HepG2 (cell line): ENCODE results near the gene RIN3. TPM values are rescaled to one million over a fixed set of nuclear protein-coding genes. Genes with fewer than 3 reads are reported as not detected.

ENCODE experiments used
- ERF ChIP-seq: IDR thresholded peaks from 2 replicates; pipeline ENCODE4 v1.6.1; 2018; ENCODE audit warnings: missing biosample characterization, missing genetic modification reagents
- HOXA7 ChIP-seq: sonication (generic); formaldehyde crosslinking; IDR thresholded peaks from 2 replicates; pipeline ENCODE4 v1.8.1; 2022; ENCODE audit warnings: mild to moderate bottlenecking, missing genetic modification reagents, moderate library complexity
- JUNB ChIP-seq: sonication (generic); formaldehyde crosslinking; IDR thresholded peaks from 2 replicates; pipeline ENCODE4 v1.8.0; 2022; ENCODE audit warnings: missing genetic modification reagents, mild to moderate bottlenecking, borderline replicate concordance
- NONO ChIP-seq, 2 experiments: fragments of 450-650 bp in 1 of 2; sonication (generic) in 1 of 2; formaldehyde crosslinking in 1 of 2; IDR thresholded peaks in 1 of 2; conservative IDR thresholded peaks in 1 of 2; 2 replicates each; pipeline versions ENCODE4 v1.6.1 to v1.8.0; 2017 to 2022; ENCODE audit warnings: mild to moderate bottlenecking in 1 of 2, missing genetic modification reagents in 1 of 2, moderate library complexity in 1 of 2
- STAG1 ChIP-seq: sonication (generic); formaldehyde crosslinking; IDR thresholded peaks from 2 replicates; pipeline ENCODE4 v1.4.0; 2020; ENCODE audit warnings: missing genetic modification reagents
- ZNF121 ChIP-seq: sonication (generic); formaldehyde crosslinking; IDR thresholded peaks from 2 replicates; pipeline ENCODE4 v1.5.0; 2020; ENCODE audit warnings: mild to moderate bottlenecking, missing genetic modification reagents
- ZNF205 ChIP-seq: IDR thresholded peaks from 2 replicates; pipeline ENCODE4 v1.6.1; 2018; ENCODE audit warnings: missing biosample characterization, missing genetic modification reagents
- ZNF350 ChIP-seq: sonication (generic); formaldehyde crosslinking; IDR thresholded peaks from 2 replicates; pipeline ENCODE4 v1.4.0; 2020; ENCODE audit warnings: mild to moderate bottlenecking, low read depth, missing genetic modification reagents, borderline replicate concordance
- ZNF557 ChIP-seq: sonication (generic); formaldehyde crosslinking; IDR thresholded peaks from 2 replicates; pipeline ENCODE4 v1.4.0; 2020; ENCODE audit warnings: missing genetic modification reagents
- ZNF577 ChIP-seq: sonication (generic); formaldehyde crosslinking; IDR thresholded peaks from 2 replicates; pipeline ENCODE4 v1.4.0; 2020; ENCODE audit warnings: mild to moderate bottlenecking, low read depth, missing genetic modification reagents, borderline replicate concordance
- ZNF598 ChIP-seq: sonication (generic); formaldehyde crosslinking; IDR thresholded peaks from 2 replicates; pipeline ENCODE4 v1.5.1; 2020; ENCODE audit warnings: mild to moderate bottlenecking, missing genetic modification reagents, borderline replicate concordance
- ZNF777 ChIP-seq: sonication (generic); formaldehyde crosslinking; IDR thresholded peaks from 2 replicates; pipeline ENCODE4 v1.4.0; 2020; ENCODE audit warnings: missing genetic modification reagents
- ZNF841 ChIP-seq: sonication (generic); formaldehyde crosslinking; IDR thresholded peaks from 2 replicates; pipeline ENCODE4 v1.8.1; 2023; ENCODE audit warnings: missing genetic modification reagents, borderline replicate concordance
- polyA plus RNA-seq, 8 experiments: library from polyadenylated mRNA; depleted of rRNA in 3 of 8; stranded (reverse) in 7 of 8; unstranded in 1 of 8; fragments of >200 nt; fragmentation: Illumina TruSeq in 4 of 8; extraction: Trizol in 4 of 8; gene quantifications; 2 replicates each; pipeline versions ENCODE4 v1.2.1 to v1.2.3, GENCODE V29; 2011 to 2016; ENCODE audit warnings: low read depth in 4 of 8, missing spikeins in 1 of 8, mixed read lengths in 1 of 8; ENCODE audit not compliant: insufficient read depth in 1 of 8
- total RNA-seq, 5 experiments: library from RNA; depleted of rRNA; stranded (reverse); fragments of >200 nt; fragmentation: Illumina TruSeq; extraction: Trizol; gene quantifications; 2 replicates each; pipeline ENCODE4 v1.2.3, GENCODE V29; 2016; ENCODE audit warnings: low read depth in 1 of 5
- TF ChIP-seq, protein P1 (sequence below): sonication (generic); formaldehyde crosslinking; conservative IDR thresholded peaks from 2 replicates; pipeline ENCODE4 v1.4.0; 2020; ENCODE audit warnings: missing genetic modification reagents
- TF ChIP-seq, protein P2 (sequence below): sonication (generic); formaldehyde crosslinking; conservative IDR thresholded peaks from 2 replicates; pipeline ENCODE4 v1.5.0; 2020; ENCODE audit warnings: missing genetic modification reagents
- TF ChIP-seq, protein P3 (sequence below): conservative IDR thresholded peaks from 2 replicates; pipeline ENCODE4 v1.6.1; 2018; ENCODE audit warnings: missing genetic modification reagents
- TF ChIP-seq, protein P4 (sequence below): sonication (generic); formaldehyde crosslinking; IDR thresholded peaks from 2 replicates; pipeline ENCODE4 v1.5.0; 2020; ENCODE audit warnings: mild to moderate bottlenecking, missing genetic modification reagents
- TF ChIP-seq, protein P5 (sequence below): IDR thresholded peaks from 2 replicates; pipeline ENCODE4 v1.6.1; 2016; ENCODE audit warnings: mild to moderate bottlenecking, missing biosample characterization, missing genetic modification reagents

The RIN3 gene
- total and polyA plus RNA-seq, 2 of the 13 experiments (the other 11 are each of a cell fraction or from before 2014, with no cell fraction given): 2.3 to 3.6 TPM

DNA sequence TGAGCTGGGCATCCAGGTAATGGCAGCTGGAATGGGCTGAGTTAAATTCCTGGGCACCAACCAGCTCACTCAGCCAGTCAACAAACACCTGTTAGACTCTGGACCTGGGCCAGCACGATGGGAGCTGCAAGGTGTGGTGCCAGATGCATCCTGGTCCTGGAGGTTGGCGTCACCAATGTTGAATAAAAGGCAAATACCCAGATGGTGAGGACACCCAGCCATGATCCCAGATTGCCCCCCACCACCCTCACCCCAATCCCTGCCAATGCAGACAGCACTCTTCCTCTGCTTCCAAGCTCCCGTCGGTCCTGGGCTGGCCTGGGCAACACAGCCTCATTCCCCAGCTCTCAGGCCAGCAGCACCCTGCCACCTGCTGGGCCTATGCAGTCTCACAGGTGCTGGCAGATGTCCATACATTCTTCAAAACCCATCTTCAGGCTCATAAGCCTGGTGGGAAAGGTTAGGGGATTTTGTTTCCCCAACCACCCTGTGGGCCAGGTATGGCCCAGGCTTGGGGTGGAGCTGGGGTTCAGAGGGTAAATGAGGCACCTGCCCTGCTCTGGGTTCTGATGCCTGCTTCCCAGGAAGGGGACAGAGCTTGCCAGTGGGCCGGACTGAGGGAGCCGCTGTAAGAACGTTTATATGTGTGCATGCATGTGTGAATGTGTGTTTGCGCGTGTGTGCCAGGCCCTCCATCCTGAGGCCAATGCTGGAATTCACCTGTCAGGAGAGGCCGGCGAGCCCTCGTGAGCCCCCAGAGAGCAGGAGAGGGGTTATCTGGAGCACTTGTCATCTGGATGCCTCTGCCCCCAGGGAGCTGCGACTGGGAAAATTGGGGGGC is 176.8 kb downstream of the RIN3 start (continued):
- TF ChIP-seq ZNF557 (CRISPR knock-in tag): no peak
- peak; percentile 33; the same call in 1 of the 2 replicates for TF ChIP-seq ZNF121 (CRISPR knock-in tag)
- TF ChIP-seq, protein P1, sequence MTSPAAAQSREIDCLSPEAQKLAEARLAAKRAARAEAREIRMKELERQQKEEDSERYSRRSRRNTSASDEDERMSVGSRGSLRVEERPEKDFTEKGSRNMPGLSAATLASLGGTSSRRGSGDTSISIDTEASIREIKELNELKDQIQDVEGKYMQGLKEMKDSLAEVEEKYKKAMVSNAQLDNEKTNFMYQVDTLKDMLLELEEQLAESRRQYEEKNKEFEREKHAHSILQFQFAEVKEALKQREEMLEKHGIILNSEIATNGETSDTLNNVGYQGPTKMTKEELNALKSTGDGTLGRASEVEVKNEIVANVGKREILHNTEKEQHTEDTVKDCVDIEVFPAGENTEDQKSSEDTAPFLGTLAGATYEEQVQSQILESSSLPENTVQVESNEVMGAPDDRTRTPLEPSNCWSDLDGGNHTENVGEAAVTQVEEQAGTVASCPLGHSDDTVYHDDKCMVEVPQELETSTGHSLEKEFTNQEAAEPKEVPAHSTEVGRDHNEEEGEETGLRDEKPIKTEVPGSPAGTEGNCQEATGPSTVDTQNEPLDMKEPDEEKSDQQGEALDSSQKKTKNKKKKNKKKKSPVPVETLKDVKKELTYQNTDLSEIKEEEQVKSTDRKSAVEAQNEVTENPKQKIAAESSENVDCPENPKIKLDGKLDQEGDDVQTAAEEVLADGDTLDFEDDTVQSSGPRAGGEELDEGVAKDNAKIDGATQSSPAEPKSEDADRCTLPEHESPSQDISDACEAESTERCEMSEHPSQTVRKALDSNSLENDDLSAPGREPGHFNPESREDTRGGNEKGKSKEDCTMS (CRISPR knock-in tag): no peak
- TF ChIP-seq ZNF777 (CRISPR knock-in tag): 0 out of 2 replicates have a peak, but pooled peaks have one; percentile 37
- TF ChIP-seq, protein P2, sequence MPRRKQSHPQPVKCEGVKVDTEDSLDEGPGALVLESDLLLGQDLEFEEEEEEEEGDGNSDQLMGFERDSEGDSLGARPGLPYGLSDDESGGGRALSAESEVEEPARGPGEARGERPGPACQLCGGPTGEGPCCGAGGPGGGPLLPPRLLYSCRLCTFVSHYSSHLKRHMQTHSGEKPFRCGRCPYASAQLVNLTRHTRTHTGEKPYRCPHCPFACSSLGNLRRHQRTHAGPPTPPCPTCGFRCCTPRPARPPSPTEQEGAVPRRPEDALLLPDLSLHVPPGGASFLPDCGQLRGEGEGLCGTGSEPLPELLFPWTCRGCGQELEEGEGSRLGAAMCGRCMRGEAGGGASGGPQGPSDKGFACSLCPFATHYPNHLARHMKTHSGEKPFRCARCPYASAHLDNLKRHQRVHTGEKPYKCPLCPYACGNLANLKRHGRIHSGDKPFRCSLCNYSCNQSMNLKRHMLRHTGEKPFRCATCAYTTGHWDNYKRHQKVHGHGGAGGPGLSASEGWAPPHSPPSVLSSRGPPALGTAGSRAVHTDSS (CRISPR knock-in tag): no peak
- TF ChIP-seq HOXA7 (CRISPR knock-in tag): no peak
- no peak for TF ChIP-seq ZNF350
- TF ChIP-seq ERF (CRISPR knock-in tag): no peak
- no peak for TF ChIP-seq ZNF205
- TF ChIP-seq NONO (IDR thresholded peaks at IDR 0.05): no peak
- 0 out of 2 replicates have a peak, but pooled peaks have one; percentile 22 for TF ChIP-seq NONO (CRISPR knock-in tag; conservative IDR thresholded peaks at IDR 0.05)
- TF ChIP-seq, protein P3, sequence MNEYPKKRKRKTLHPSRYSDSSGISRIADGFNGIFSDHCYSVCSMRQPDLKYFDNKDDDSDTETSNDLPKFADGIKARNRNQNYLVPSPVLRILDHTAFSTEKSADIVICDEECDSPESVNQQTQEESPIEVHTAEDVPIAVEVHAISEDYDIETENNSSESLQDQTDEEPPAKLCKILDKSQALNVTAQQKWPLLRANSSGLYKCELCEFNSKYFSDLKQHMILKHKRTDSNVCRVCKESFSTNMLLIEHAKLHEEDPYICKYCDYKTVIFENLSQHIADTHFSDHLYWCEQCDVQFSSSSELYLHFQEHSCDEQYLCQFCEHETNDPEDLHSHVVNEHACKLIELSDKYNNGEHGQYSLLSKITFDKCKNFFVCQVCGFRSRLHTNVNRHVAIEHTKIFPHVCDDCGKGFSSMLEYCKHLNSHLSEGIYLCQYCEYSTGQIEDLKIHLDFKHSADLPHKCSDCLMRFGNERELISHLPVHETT (CRISPR knock-in tag): no peak
- TF ChIP-seq, protein P4, sequence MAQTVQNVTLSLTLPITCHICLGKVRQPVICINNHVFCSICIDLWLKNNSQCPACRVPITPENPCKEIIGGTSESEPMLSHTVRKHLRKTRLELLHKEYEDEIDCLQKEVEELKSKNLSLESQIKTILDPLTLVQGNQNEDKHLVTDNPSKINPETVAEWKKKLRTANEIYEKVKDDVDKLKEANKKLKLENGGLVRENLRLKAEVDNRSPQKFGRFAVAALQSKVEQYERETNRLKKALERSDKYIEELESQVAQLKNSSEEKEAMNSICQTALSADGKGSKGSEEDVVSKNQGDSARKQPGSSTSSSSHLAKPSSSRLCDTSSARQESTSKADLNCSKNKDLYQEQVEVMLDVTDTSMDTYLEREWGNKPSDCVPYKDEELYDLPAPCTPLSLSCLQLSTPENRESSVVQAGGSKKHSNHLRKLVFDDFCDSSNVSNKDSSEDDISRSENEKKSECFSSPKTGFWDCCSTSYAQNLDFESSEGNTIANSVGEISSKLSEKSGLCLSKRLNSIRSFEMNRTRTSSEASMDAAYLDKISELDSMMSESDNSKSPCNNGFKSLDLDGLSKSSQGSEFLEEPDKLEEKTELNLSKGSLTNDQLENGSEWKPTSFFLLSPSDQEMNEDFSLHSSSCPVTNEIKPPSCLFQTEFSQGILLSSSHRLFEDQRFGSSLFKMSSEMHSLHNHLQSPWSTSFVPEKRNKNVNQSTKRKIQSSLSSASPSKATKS (CRISPR knock-in tag): no peak
- TF ChIP-seq, protein P5, sequence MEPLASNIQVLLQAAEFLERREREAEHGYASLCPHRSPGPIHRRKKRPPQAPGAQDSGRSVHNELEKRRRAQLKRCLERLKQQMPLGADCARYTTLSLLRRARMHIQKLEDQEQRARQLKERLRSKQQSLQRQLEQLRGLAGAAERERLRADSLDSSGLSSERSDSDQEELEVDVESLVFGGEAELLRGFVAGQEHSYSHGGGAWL (CRISPR knock-in tag): no peak
- TF ChIP-seq ZNF598 (CRISPR knock-in tag): no peak
- peak; percentile 57 for TF ChIP-seq STAG1 (CRISPR knock-in tag)
- no peak for TF ChIP-seq ZNF577
- no peak for TF ChIP-seq JUNB (CRISPR knock-in tag)
- TF ChIP-seq ZNF841 (CRISPR knock-in tag): no peak
